Measurements from ENCODE around the gene ZNF747.

The ZNF747 gene

GRCh38 chr16:30534368-30535105 is at the start of gene ZNF747:
Gene ZNF747, minus strand, starts transcription at chr16:30534858. Its CDS starts 179 bp downstream, at chr16:30534679.
- peak; percentile 93 to 94 for DNase-seq

DNA sequence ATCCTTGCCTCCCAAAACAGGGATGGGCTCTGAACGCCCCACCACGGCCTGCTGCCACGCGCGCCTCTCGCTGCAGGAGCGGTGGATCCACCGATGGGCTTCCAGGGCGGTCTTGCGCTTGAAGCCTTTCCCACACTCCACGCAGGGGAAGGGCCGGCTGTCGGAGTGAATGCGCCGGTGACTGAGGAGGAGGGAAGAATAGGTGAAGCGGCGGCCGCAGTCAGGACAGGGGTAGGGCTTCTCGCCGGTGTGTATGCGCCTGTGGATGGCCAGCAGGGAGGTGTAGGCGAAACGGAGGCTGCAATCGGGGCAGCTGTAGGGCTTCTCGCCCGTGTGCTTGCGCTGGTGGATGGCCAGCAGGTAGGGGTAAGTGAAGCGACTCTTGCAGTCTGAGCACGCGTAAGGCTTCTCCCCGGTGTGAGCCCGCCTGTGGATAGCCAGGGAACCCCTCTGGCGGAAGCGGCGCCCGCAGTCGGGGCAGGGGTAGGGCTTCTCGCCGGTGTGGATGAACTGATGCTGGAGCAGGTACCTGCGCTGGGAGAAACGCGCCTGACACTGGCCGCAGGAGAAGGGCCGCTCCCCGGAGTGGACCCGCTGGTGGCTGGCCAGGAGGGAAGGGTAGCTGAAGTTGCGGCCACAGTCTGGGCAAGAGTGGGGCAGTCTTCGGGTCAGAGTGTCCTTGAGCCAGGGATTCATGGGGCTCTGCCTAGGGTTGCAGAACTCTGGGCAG is 48.1 kb upstream of the ZNF747 start:
- no peak for DNase-seq

DNA sequence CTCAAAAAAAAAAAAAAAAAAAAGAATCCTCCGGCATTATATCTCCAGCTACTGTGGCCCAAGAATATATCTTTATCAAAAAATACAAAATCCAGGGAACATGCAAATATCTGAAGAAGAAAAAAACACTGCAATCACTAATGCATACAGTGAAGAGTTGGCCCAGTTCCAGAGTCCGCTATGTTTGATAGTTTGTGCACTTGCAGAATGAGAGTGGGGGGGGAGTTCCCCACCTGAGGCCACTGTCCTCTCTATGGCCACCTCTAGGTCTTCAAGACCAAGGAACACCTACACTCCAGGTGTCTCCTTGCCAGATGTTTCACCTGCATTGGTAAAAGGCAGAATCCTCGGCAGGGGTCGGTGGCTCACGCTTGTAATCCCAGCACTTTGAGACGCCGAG is 46.8 kb upstream of the ZNF747 start:
- no peak for DNase-seq

- no peak for DNase-seq
Observed at GRCh38 chr16:30574678-30575077, 40.0 kb upstream of the ZNF747 start.

DNA sequence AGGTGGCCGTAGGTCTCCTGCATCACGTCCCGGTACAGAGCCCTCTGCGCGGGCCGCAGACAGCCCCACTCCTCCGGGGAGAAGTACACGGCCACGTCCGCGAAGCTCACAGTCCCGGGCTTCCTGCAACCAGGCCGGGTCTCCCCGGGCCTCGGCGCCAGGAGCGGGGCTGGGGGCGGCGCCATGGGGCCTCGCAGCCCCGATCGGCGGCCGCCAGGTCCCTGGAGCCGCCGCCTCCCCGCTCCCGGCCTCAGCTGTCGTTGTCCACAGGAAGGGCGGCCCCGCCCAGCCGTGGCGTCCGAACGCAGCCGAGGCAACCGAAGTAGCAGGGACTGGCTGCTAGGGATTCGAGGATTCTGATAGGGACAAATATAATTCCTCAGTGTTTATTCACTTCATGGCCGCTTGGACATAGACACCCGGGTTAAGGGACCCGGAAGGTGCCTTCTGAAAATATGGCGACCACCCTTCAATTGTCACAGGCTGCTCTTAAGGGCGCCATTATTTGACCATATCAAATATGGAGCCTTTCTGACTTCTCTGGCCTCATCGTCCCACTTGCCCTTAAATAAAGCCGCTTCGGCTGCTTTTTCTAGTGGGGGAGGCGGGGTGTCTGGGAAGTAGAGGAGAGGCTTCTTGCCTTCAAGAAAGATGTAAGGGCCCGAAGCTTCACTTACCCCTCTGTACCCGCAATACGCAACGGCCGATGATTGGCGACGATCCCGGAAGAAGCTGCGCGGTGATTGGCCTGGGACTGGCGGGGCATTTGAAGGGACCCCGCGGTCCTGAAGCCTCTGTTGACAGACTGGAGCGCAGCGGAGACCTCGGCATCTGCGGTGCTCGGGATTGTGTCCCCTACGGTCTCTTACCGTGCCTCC is 37.0 kb upstream of the ZNF747 start, which contains the start of gene ZNF688:
Gene ZNF688, minus strand, starts transcription at position 270 of the 878 bp plus-strand sequence. Its CDS starts 85 bp downstream, at position 185.
- DNase-seq: peak; percentile 94 to 95

GRCh38 chr16:30570636-30571444 is 36.2 kb upstream of the ZNF747 start:
- peak in 1 of 2 experiments; percentile 25 for DNase-seq

DNA sequence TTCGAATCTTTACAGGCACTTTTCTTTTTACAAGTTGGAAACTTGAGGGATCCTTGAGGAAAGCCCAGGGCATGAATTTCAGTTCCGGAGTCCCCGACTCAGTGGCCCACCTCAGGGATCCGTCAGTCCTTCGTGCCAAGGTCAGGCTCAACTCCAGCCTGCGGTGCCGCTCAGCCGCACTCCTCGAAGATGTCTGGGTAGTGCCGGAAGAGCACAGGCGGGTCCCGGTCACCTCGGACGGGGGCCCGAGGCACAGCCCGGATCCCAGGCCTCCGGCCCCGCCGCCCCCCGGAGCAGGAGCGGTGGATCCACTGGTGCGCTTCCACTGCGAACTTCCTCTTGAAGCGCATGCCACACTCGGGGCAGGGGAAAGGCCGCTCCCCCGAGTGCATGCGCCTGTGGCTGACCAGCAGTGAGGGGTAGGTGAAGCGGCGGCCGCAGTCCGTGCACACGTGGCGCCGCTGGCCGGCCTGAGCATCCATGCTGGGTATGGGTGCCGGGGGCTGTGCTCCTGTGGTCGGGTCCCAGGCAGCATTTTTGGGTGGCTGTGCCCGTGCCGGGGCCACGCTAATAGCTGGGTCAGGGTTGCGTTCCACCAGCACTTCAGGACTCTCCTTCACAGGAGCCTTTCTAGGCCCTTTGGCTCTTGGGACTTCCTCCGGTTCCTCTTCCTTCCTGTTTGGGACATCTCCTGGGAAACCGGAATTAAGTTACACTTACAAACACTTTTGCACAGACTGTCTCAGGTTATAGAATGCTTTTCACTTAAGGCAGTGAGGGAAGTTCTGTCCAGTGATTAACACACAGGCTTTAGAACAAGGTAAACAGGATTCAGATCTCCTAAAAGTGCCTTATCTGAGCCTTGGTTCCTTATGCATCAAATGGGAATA is 35.3 kb upstream of the ZNF747 start:
- no peak for DNase-seq

- DNase-seq: no peak
Observed at GRCh38 chr16:30569281-30569680, 34.6 kb upstream of the ZNF747 start.

GRCh38 chr16:30567991-30568638 is 33.5 kb upstream of the ZNF747 start:
- peak; percentile 53 to 56 for DNase-seq

- DNase-seq: peak; percentile 71 to 79
Observed at GRCh38 chr16:30567160-30567990, 32.7 kb upstream of the ZNF747 start.

DNA sequence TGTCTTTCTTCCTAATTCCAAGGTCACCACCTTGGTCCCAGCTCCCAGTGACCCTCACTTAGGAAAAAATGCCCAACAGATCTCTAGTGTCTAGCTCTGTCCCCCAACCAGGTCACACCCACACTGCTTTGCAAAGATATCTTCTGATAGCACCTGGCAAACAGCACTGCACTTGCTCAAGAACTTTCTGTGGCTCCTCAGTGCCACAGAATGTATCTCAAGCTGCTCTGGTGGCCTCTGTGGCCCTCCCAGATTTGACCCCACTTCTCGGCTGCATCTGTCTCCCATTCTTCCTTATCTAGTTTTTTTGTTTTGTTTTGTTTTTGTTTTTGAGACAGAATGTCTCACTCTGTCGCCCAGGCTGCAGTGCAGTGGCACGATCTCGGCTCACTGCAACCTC is 31.9 kb upstream of the ZNF747 start:
- no peak for DNase-seq

DNA sequence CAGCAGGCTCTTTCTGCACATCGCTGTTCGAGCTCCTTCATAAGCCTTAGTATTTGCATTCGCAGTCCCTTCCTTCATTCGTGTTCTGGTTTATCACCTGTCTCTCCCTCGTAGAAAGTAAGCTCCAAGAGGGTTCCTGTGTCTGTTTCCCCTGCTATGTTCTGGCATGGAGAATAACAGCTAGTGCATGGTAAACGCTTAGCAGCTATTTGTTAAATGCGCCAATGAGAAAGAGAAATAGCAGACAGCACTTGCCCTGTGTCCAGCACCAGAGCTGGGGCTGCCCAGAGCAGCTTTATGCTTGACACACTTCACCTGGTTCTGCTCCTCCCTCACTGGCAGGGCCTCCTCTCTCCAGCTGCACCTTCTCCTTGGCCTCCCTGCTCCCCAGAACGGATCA is 31.3 kb upstream of the ZNF747 start:
- no peak for DNase-seq

GRCh38 chr16:30565526-30565925 is 30.9 kb upstream of the ZNF747 start:
- no peak for DNase-seq

GRCh38 chr16:30562021-30562420 is 27.4 kb upstream of the ZNF747 start:
- no peak for DNase-seq

GRCh38 chr16:30561089-30561816 is 26.6 kb upstream of the ZNF747 start:
- DNase-seq: peak in 1 of 2 experiments; percentile 60

DNA sequence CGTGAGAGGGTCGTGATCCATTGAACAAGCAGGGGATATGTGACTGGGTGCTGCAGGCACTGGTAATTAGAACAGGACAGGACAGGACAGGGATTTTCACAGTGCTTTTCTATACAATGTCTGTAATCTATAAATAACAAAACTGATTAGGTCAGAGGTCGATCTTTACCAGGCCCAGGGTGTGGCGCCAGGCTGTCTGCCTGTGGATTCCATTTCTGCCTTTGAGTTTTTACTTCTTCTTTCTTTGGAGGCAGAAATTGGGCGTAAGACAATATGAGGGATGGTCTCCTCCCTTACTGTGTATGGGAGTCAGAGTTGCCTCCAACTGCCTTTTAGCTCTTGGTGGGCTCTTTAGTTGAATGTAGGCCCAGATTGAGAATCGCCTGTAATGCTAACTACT is 25.0 kb upstream of the ZNF747 start:
- DNase-seq: no peak

GRCh38 chr16:30558789-30559377 is 24.2 kb upstream of the ZNF747 start:
- no peak for DNase-seq

DNA sequence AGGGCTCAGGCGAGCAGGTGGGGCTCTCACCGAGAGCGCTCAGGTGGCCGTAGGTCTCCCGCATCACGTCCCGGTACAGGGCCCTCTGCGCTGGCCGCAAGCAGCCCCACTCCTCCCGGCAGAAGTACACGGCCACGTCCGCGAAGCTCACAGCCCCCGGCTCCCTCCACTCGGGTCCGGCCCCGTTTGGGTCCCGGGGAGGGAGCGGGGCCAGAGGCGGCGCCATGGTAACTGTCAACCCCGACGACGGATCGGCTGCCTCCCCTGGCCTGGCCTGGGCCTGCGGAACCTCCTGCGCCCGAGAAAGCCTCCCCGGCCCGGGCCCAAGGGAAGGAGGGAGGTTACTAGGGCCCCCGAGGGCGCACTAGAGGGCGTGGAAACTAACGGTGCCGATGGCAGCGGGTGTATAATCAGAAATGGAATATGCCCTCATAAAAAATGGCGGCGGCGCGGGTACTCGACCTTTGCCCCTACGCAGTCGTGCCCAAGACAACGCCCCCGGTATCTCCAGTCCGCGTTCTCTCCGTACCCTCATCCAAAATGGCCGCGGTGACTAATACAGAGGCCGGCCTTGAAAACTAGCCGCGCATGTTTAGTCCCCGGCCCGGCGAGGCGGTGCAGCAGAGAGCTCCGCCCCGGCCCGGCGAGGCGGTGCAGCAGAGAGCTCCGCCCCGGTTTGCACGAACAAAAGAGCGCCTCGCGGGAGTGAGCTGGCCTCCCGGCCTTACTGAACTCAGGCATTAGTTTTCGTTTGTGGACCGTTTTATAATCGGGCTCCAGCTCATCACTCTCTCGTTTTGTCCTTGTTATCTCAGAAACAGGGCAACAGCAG is 23.5 kb upstream of the ZNF747 start, which contains the start of gene ZNF764:
Gene ZNF764, minus strand, starts transcription at position 418 of the 832 bp plus-strand sequence. Its CDS starts 192 bp downstream, at position 226.
- peak; percentile 97 to 98 for DNase-seq

All from activated T-cell treated with anti-CD3 and anti-CD28 coated beads, Interleukin-2, amount 50 U/mL, for 48 hours (primary cell).